ENCODE results near the gene CD44. TPM values are rescaled to one million over a fixed set of nuclear protein-coding genes. Genes with fewer than 3 reads are reported as not detected.
A peak's percentile ranks its signal among the peaks of the same experiment; 100 is the strongest.

CD44 gene
- total RNA-seq, 1 donor from 2014 or later: 0.65 TPM

GRCh38 chr11:35145271-35145670 is 6.3 kb downstream of the CD44 start:
- no peaks in the 10 kb centered on the region for H3K36me3 Mint-ChIP-seq (ENCODE audit: low read depth)
- H3K4me3 Mint-ChIP-seq: no peak overlapping the region
- H3K4me1 Mint-ChIP-seq: no peaks in the 10 kb centered on the region
- H3K27me3 Mint-ChIP-seq (ENCODE audit: low read depth): peaks cover 28% of the 10 kb centered on the region
- TF ChIP-seq CTCF (conservative IDR thresholded peaks at IDR 0.05): no peak
- no peak for DNase-seq (ENCODE audit: low read depth, low spot score)
- no peaks in the 10 kb centered on the region for H3K9me3 Mint-ChIP-seq
- H3K27ac Mint-ChIP-seq (ENCODE audit: unreplicated experiment): no peak overlapping the region

GRCh38 chr11:35146074-35146521 is 7.1 kb downstream of the CD44 start:
- Mint-ChIP-seq H3K27me3 (ENCODE audit: low read depth) (peaks cover 20% of the 10 kb centered on the region), H3K4me3 (no peak overlapping the region), H3K9me3 (no peaks in the 10 kb centered on the region), H3K36me3 (ENCODE audit: low read depth) (no peaks in the 10 kb centered on the region), H3K27ac (ENCODE audit: unreplicated experiment) (no peak overlapping the region), H3K4me1 (no peaks in the 10 kb centered on the region)
- DNase-seq (ENCODE audit: low read depth, low spot score): no peak
- no peak for TF ChIP-seq CTCF (conservative IDR thresholded peaks at IDR 0.05)

GRCh38 chr11:35146711-35147110 is 7.7 kb downstream of the CD44 start:
- Mint-ChIP-seq H3K4me3 (no peak overlapping the region), H3K36me3 (ENCODE audit: low read depth) (no peaks in the 10 kb centered on the region), H3K27ac (ENCODE audit: unreplicated experiment) (no peak overlapping the region), H3K9me3 (no peaks in the 10 kb centered on the region), H3K27me3 (ENCODE audit: low read depth) (peaks cover 14% of the 10 kb centered on the region), H3K4me1 (no peaks in the 10 kb centered on the region)
- no peak for DNase-seq (ENCODE audit: low read depth, low spot score)
- no peak for TF ChIP-seq CTCF (conservative IDR thresholded peaks at IDR 0.05)

DNA sequence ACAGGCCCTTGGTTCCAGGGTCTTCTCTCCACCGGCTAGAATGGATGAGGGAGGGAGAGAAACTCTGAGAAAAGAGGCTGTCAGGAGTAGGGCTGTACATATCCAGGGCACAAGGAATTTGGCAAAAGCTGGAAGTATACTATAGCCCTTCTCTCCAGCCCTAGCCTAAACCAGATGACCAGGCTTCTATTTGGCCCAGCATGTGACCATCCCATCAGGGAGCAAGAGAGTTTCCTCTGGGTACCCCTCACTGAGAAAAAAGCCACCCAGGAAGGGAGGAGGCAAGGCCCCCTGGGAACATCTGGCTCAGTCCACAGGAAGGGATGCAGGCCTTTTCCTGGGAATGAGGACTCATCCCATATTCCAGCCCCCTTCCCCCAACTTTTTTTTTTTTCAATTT is 8.3 kb downstream of the CD44 start:
- Mint-ChIP-seq H3K27ac (ENCODE audit: unreplicated experiment) (peak overlapping the region; percentile 75), H3K4me1 (no peaks in the 10 kb centered on the region), H3K9me3 (no peaks in the 10 kb centered on the region), H3K4me3 (no peak overlapping the region), H3K27me3 (ENCODE audit: low read depth) (peaks cover 10% of the 10 kb centered on the region), H3K36me3 (ENCODE audit: low read depth) (no peaks in the 10 kb centered on the region)
- no peak for TF ChIP-seq CTCF (conservative IDR thresholded peaks at IDR 0.05)
- no peak for DNase-seq (ENCODE audit: low read depth, low spot score)

GRCh38 chr11:35148163-35148837 is 9.3 kb downstream of the CD44 start:
- peaks cover 3% of the 10 kb centered on the region for H3K27me3 Mint-ChIP-seq (ENCODE audit: low read depth)
- no peaks in the 10 kb centered on the region for H3K36me3 Mint-ChIP-seq (ENCODE audit: low read depth)
- no peak overlapping the region for H3K4me3 Mint-ChIP-seq
- H3K27ac Mint-ChIP-seq (ENCODE audit: unreplicated experiment): no peak overlapping the region
- H3K9me3 Mint-ChIP-seq: peaks cover 4% of the 10 kb centered on the region
- no peak for DNase-seq (ENCODE audit: low read depth, low spot score)
- no peak for TF ChIP-seq CTCF (conservative IDR thresholded peaks at IDR 0.05)
- H3K4me1 Mint-ChIP-seq: no peaks in the 10 kb centered on the region
